ENCODE data around the gene PRLHR.

Gene PRLHR

GRCh38 chr10:118567701-118568248, 27.7 kb downstream of the PRLHR start:
- no peak for TF ChIP-seq CTCF (IDR thresholded peaks at IDR 0.05)
- H3K4me3 ChIP-seq (ENCODE audit: low read depth in 1 of 2, low read length in 1 of 2) = no peak overlapping the region
- H3K36me3 ChIP-seq = no peaks in the 10 kb centered on the region
- H3K9me3 ChIP-seq = no peaks in the 10 kb centered on the region
- H3K4me1 ChIP-seq (ENCODE audit: control insufficient read depth in 1 of 2, insufficient read depth in 1 of 2, low read depth in 1 of 2, low read length in 1 of 2) = no peaks in the 10 kb centered on the region
- peaks cover 12% of the 10 kb centered on the region for H3K27me3 ChIP-seq
- no peak overlapping the region for H3K27ac ChIP-seq

GRCh38 chr10:118566911-118567310, 28.5 kb downstream of the PRLHR start:
- TF ChIP-seq CTCF (IDR thresholded peaks at IDR 0.05) = no peak
- H3K27ac ChIP-seq = no peak overlapping the region
- no peaks in the 10 kb centered on the region for H3K4me1 ChIP-seq (ENCODE audit: control insufficient read depth in 1 of 2, insufficient read depth in 1 of 2, low read depth in 1 of 2, low read length in 1 of 2)
- no peaks in the 10 kb centered on the region for H3K9me3 ChIP-seq
- no peak overlapping the region for H3K4me3 ChIP-seq (ENCODE audit: low read depth in 1 of 2, low read length in 1 of 2)
- H3K36me3 ChIP-seq = no peaks in the 10 kb centered on the region
- H3K27me3 ChIP-seq = peaks cover 12% of the 10 kb centered on the region

GRCh38 chr10:118565301-118566075, 30.0 kb downstream of the PRLHR start:
- Histone ChIP-seq H3K27me3 (peaks cover 12% of the 10 kb centered on the region), H3K4me1 (ENCODE audit: control insufficient read depth in 1 of 2, insufficient read depth in 1 of 2, low read depth in 1 of 2, low read length in 1 of 2) (no peaks in the 10 kb centered on the region), H3K9me3 (no peaks in the 10 kb centered on the region), H3K4me3 (ENCODE audit: low read depth in 1 of 2, low read length in 1 of 2) (no peak overlapping the region), H3K36me3 (no peaks in the 10 kb centered on the region), H3K27ac (no peak overlapping the region)
- no peak for TF ChIP-seq CTCF (IDR thresholded peaks at IDR 0.05)

GRCh38 chr10:118564652-118565051, 30.8 kb downstream of the PRLHR start:
- Histone ChIP-seq H3K9me3 (no peaks in the 10 kb centered on the region), H3K27me3 (peaks cover 4% of the 10 kb centered on the region), H3K4me1 (ENCODE audit: control insufficient read depth in 1 of 2, insufficient read depth in 1 of 2, low read depth in 1 of 2, low read length in 1 of 2) (no peaks in the 10 kb centered on the region), H3K27ac (no peak overlapping the region), H3K36me3 (no peaks in the 10 kb centered on the region), H3K4me3 (ENCODE audit: low read depth in 1 of 2, low read length in 1 of 2) (no peak overlapping the region)
- TF ChIP-seq CTCF (IDR thresholded peaks at IDR 0.05) = no peak

- no peaks in the 10 kb centered on the region for H3K4me1 ChIP-seq (ENCODE audit: control insufficient read depth in 1 of 2, insufficient read depth in 1 of 2, low read depth in 1 of 2, low read length in 1 of 2)
- H3K27me3 ChIP-seq = peaks cover 7% of the 10 kb centered on the region
- no peak for TF ChIP-seq CTCF (IDR thresholded peaks at IDR 0.05)
- H3K27ac ChIP-seq = no peak overlapping the region
- H3K9me3 ChIP-seq = no peaks in the 10 kb centered on the region
- H3K36me3 ChIP-seq = no peaks in the 10 kb centered on the region
- no peak overlapping the region for H3K4me3 ChIP-seq (ENCODE audit: low read depth in 1 of 2, low read length in 1 of 2)
Observed at GRCh38 chr10:118564114-118564513, 31.3 kb downstream of the PRLHR start.

Data from neutrophil (primary cell).